Loucy (cell line): ENCODE results near the gene ZNF443.
"Not testable (repeated sequence)": the region's sequence is repeated elsewhere in the genome, so short reads cannot be mapped to it uniquely, and the experiment has no call there.

Experiments
- H2AFZ ChIP-seq: fragments of 200-600 bp; sonication (generic); 2 replicates; pipeline ENCODE4 v1.6.0; 2016; ENCODE audit warnings: antibody characterized with exemption, mild to moderate bottlenecking, low read length, moderate library complexity
- H3F3A ChIP-seq: fragments of 200-600 bp; 2 replicates; pipeline ENCODE4 v1.6.0; 2016; ENCODE audit warnings: antibody characterized with exemption, low read depth, mild to moderate bottlenecking
- H3K27me3 ChIP-seq: fragments of 200-600 bp; sonication (generic); 2 replicates; pipeline ENCODE4 v1.6.1; 2014; ENCODE audit warnings: low read length, mild to moderate bottlenecking; ENCODE audit not compliant: insufficient read depth, poor library complexity, severe bottlenecking
- H3K36me3 ChIP-seq: fragments of 200-600 bp; sonication (generic); 2 replicates; pipeline ENCODE4 v1.6.1; 2016; ENCODE audit warnings: low read length; ENCODE audit not compliant: insufficient read depth
- H3K4me1 ChIP-seq: fragments of 200-600 bp; sonication (generic); 2 replicates; pipeline ENCODE4 v1.5.1; 2014; ENCODE audit warnings: low read length, mild to moderate bottlenecking; ENCODE audit not compliant: insufficient read depth, poor library complexity, severe bottlenecking
- H3K4me2 ChIP-seq: fragments of 200-600 bp; sonication (generic); 2 replicates; pipeline ENCODE4 v1.6.0; 2014; ENCODE audit warnings: antibody characterized with exemption, low read length, low read depth, mild to moderate bottlenecking; ENCODE audit not compliant: poor library complexity, severe bottlenecking
- H3K4me3 ChIP-seq: fragments of 200-600 bp; sonication (generic); 2 replicates; pipeline ENCODE4 v1.5.1; 2014; ENCODE audit warnings: low read length, mild to moderate bottlenecking, mixed read lengths; ENCODE audit not compliant: poor library complexity, severe bottlenecking
- H3K79me2 ChIP-seq: fragments of 200-600 bp; sonication (generic); 2 replicates; pipeline ENCODE4 v1.6.1; 2014; ENCODE audit warnings: low read length; ENCODE audit not compliant: insufficient read depth
- H3K9ac ChIP-seq: fragments of 200-600 bp; sonication (generic); 2 replicates; pipeline ENCODE4 v1.6.0; 2014; ENCODE audit warnings: mild to moderate bottlenecking, low read depth, low read length, moderate library complexity; ENCODE audit not compliant: poor library complexity, severe bottlenecking
- H3K9me2 ChIP-seq: fragments of 200-600 bp; sonication (generic); replicated peaks from 2 replicates; pipeline ENCODE4 v1.6.1; 2016; ENCODE audit warnings: low read depth, low read length, mixed read lengths
- H3K9me3 ChIP-seq: fragments of 200-600 bp; sonication (generic); 2 replicates; pipeline ENCODE4 v1.6.1; 2014; ENCODE audit warnings: mild to moderate bottlenecking, antibody characterized with exemption, low read length, low read depth; ENCODE audit not compliant: insufficient read depth
- H4K20me1 ChIP-seq: fragments of 200-600 bp; sonication (generic); 2 replicates; pipeline ENCODE4 v1.6.0; 2014; ENCODE audit warnings: antibody characterized with exemption, low read length, mild to moderate bottlenecking; ENCODE audit not compliant: insufficient read depth, poor library complexity, severe bottlenecking
- EZH2phosphoT487 ChIP-seq: fragments of 200-600 bp; IDR thresholded peaks from 2 replicates; pipeline ENCODE4 v1.6.1; 2018; ENCODE audit warnings: antibody characterized with exemption, mild to moderate bottlenecking, moderate library complexity, borderline replicate concordance
- TF ChIP-seq, protein P1 (sequence below): fragments of 200-600 bp; sonication (generic); conservative IDR thresholded peaks from 2 replicates; pipeline ENCODE4 v1.5.1; 2014; ENCODE audit warnings: mild to moderate bottlenecking, antibody characterized with exemption, low read length

Gene ZNF443

DNA sequence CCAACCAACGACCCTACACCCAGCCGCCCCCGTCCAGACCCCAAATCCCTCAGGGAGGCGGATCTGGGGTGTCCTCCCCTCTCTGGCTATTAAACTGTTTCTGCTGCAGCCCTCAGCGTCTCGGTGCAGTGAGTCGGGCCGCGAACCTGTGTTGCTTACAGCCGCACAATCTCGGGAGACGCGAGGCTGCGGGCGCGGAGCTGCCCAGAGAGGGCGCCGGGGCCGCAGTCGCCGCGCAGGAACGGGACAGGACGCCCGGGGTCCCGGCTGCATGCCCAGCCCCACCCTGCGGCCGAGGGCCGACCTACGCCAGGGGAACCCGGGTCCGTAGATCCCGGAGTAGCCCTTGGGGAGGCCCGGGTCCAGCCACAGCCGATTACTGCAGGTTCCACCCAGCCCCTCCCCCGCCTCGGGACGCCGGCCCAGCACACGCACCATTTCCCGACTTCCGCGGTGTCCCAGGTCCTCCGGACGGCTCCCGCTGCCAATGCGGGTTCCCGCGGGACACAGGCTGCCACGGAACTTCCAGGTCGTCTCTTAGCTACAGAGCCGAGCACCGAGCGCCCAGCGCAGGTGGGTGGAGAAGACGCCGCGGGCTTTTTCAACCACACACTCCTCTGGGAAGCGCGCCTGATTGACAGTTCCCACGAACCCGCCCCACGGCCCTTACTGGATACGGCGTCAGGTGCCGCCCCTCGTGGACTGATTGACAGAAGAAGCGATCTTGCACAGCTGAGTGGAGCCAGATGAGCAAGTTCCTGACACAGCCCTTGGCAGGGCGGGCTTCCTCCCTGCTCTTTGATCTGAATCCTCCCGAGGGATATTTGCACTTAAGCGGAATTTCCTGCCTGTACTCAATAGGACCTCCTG is 40.0 kb downstream of the ZNF443 start, which contains the start of gene ZNF799:
Gene ZNF799, minus strand, starts transcription at position 639 of the 870 bp plus-strand sequence. Its CDS starts 201 bp downstream, at position 438.
- Histone ChIP-seq H3K9me3 (no peaks in the 10 kb centered on the region), H3K4me3 (peak within 1 kb of the TSS; percentile 80), H3K9ac (peak within 1 kb of the TSS; percentile 76), H3F3A (no peaks in the 10 kb centered on the region), H4K20me1 (peaks cover 4% of the 10 kb centered on the region), H3K9me2 (no peaks in the 10 kb centered on the region), H3K79me2 (peaks cover 37% of the 10 kb centered on the region), H3K27me3 (no peaks in the 10 kb centered on the region), H3K36me3 (0 out of 2 replicates have a peak, but pooled peaks cover 4% of the 10 kb centered on the region), H3K4me2 (peak within 1 kb of the TSS; percentile 96), H3K4me1 (peaks cover 18% of the 10 kb centered on the region), H2AFZ (peak within 1 kb of the TSS; percentile 89)
- TF ChIP-seq, protein P1, sequence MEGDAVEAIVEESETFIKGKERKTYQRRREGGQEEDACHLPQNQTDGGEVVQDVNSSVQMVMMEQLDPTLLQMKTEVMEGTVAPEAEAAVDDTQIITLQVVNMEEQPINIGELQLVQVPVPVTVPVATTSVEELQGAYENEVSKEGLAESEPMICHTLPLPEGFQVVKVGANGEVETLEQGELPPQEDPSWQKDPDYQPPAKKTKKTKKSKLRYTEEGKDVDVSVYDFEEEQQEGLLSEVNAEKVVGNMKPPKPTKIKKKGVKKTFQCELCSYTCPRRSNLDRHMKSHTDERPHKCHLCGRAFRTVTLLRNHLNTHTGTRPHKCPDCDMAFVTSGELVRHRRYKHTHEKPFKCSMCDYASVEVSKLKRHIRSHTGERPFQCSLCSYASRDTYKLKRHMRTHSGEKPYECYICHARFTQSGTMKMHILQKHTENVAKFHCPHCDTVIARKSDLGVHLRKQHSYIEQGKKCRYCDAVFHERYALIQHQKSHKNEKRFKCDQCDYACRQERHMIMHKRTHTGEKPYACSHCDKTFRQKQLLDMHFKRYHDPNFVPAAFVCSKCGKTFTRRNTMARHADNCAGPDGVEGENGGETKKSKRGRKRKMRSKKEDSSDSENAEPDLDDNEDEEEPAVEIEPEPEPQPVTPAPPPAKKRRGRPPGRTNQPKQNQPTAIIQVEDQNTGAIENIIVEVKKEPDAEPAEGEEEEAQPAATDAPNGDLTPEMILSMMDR: no peak; the same call in 1 of the 2 replicates
- TF ChIP-seq EZH2phosphoT487: no peak

DNA sequence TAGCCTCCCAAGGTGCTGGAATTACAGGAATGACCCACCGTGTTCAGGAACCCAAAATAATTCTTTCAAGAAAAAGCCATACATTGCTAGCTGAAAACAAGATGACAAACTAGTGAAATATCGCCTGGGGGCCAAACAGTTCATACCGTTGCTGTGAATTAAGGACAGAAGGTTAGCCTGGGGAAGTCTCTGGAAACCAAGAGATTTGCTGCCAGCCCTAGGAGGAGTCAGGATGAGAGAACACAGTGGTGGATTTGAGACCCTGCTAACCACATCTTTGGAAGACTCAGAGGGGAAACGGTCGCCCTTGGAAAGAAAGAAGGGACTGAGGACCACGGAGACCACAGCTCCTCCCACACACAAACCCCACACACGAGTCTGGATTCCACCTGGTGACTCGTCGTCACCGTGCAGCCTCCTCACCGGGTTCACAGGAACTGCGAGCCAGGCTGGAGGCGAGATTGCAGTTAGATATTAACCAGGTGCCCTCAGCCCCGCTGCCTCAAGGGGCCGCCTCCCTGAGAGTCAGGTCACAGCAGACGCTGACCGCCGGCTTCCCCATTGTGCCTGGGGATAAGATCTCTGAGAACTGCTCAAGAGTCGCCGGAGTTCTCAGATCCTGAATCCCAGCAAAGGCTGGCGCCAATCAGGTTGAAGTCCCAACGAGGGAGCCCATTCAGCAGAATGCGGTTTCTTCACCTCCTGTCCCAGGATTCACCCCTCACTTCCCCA is 40.8 kb downstream of the ZNF443 start:
- Histone ChIP-seq H3K79me2 (peaks cover 43% of the 10 kb centered on the region), H3K4me3 (peak overlapping the region; percentile 80), H3K4me1 (peaks cover 18% of the 10 kb centered on the region), H3K9ac (peak overlapping the region; percentile 76), H3K4me2 (peak overlapping the region; percentile 96), H2AFZ (peak overlapping the region; percentile 89)
- H3K9me3 ChIP-seq, H4K20me1 ChIP-seq, H3K36me3 ChIP-seq, H3F3A ChIP-seq, H3K27me3 ChIP-seq, H3K9me2 ChIP-seq: not testable (repeated sequence)

DNA sequence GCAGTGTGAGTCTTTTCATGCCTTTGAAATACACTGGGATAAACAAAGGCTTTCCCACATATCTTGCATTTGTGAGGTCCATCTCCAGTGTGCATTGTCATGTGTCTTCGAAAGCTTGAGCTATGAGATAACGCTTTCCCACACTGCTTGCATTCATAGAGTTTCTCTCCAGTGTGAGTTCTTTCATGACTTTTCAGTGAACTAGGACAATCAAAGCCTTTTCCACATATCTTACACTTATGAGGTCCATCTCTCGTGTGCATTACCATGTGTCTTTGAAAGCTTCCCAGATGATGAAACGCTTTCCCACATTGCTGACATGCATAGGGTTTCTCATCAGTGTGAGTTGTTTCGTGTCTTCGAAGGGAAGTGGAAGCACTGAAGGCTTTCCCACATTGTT is 49.7 kb downstream of the ZNF443 start:
- H4K20me1 ChIP-seq, H3K79me2 ChIP-seq, H3K4me3 ChIP-seq, H3K27me3 ChIP-seq, H3F3A ChIP-seq, H2AFZ ChIP-seq, H3K9ac ChIP-seq, H3K9me2 ChIP-seq, H3K4me1 ChIP-seq, H3K9me3 ChIP-seq, H3K4me2 ChIP-seq: not testable (repeated sequence)
- peaks cover 29% of the 10 kb centered on the region for H3K36me3 ChIP-seq

DNA sequence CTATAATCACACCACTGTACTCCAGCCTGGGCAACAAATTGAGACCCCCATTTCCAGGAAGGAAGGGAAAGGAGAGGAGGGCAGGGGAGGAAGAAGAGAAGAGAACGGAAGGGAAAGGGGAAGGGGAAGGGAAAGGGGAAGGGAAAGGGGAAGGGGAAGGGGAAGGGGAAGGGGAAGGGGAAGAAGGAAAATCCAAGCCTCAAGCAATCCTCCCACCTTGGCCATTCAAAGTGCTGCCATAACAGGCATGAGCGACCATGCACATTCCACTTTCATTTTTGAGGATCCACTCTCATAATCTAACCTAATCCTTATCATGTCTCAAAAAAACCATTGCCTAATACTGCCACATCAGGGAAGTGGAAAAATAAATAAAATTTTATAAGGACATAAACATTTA is 54.5 kb downstream of the ZNF443 start:
- H3K36me3 ChIP-seq: peaks cover 15% of the 10 kb centered on the region
- H3K9ac ChIP-seq: not testable (repeated sequence)

More for the DNA sequence above, 54.5 kb downstream of the ZNF443 start:
- not testable (repeated sequence) for H3F3A ChIP-seq, H3K79me2 ChIP-seq, H3K4me3 ChIP-seq, H2AFZ ChIP-seq, H3K27me3 ChIP-seq, H4K20me1 ChIP-seq, H3K4me1 ChIP-seq, H3K4me2 ChIP-seq, H3K9me2 ChIP-seq, H3K9me3 ChIP-seq
